ENCODE data around the gene KCNJ2. TPM values are rescaled to one million over a fixed set of nuclear protein-coding genes. Genes with fewer than 3 reads are reported as not detected.

The KCNJ2 gene
- total and polyA plus RNA-seq, 2 donors (not counting 1 experiment from before 2014, with no cell fraction given): not detected

DNA sequence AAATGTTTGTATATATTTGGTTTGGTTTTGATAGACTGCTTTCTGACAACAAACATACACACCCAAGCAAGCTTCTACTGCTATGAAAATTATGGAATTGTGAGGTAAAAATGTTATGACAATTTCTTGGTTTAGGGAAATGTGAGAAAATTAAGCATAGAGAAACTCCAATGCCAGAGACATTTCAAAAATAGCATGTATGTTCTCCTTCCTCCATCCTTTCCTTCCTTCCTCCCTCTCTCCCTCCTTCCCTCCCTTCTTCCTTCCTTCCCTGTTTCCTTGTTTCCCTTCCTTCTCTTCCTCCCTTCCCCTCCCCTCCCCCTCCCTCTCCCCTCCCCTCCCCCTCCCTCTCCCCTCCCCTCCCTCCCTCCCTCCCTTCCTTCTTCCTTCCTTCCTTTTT, 14.9 kb downstream of the KCNJ2 start:
- H3K27me3 ChIP-seq (replicated peaks in 1 of 4; ENCODE audit: control extremely low read depth in 1 of 4, control insufficient read depth in 3 of 4, insufficient read depth in 4 of 4, low read length in 3 of 4): no peaks in the 10 kb centered on the region
- H3K9me3 ChIP-seq (ENCODE audit: control extremely low read depth in 1 of 3, control insufficient read depth in 2 of 3, insufficient read depth in 1 of 3, low read length in 2 of 3): no peaks in the 10 kb centered on the region
- H3K9me3 Mint-ChIP-seq (ENCODE audit: insufficient read depth): no peaks in the 10 kb centered on the region
- ChIA-PET POLR2A (no interaction called here), CTCF (no interaction called here)
- no peak overlapping the region for H3K4me3 Mint-ChIP-seq
- H3K27ac ChIP-seq (ENCODE audit: low read length in 2 of 2): no peak overlapping the region
- H2AFZ ChIP-seq (ENCODE audit: insufficient read depth, low read depth, low read length, poor library complexity, severe bottlenecking): no peak overlapping the region
- H4K20me1 ChIP-seq (ENCODE audit: control insufficient read depth, insufficient read depth, low read length, poor library complexity, severe bottlenecking): no peaks in the 10 kb centered on the region
- ATAC-seq (ENCODE audit: low read depth) (no peak), DNase-seq (no peak)
- H3K4me2 ChIP-seq (replicated peaks; ENCODE audit: low read depth, low read length, poor library complexity, severe bottlenecking): no peak overlapping the region
- intact Hi-C loops (cut with micrococcal nuclease): no loop called here
- H3K4me3 ChIP-seq (ENCODE audit: control extremely low read depth in 1 of 5, extremely low read depth in 1 of 5, insufficient read depth in 1 of 5, low read depth in 2 of 5, low read length in 4 of 5): no peak overlapping the region
- peaks cover 4% of the 10 kb centered on the region for H3K27me3 Mint-ChIP-seq
- no peaks in the 10 kb centered on the region for H3K4me1 Mint-ChIP-seq
- no peak overlapping the region for H3K9ac ChIP-seq (ENCODE audit: low read length)
- H3K36me3 ChIP-seq (replicated peaks in 1 of 2; ENCODE audit: control extremely low read depth in 1 of 2, control insufficient read depth in 1 of 2, extremely low read depth in 1 of 2, insufficient read depth in 2 of 2, low read length in 1 of 2): no peaks in the 10 kb centered on the region
- TF ChIP-seq, protein P1, sequence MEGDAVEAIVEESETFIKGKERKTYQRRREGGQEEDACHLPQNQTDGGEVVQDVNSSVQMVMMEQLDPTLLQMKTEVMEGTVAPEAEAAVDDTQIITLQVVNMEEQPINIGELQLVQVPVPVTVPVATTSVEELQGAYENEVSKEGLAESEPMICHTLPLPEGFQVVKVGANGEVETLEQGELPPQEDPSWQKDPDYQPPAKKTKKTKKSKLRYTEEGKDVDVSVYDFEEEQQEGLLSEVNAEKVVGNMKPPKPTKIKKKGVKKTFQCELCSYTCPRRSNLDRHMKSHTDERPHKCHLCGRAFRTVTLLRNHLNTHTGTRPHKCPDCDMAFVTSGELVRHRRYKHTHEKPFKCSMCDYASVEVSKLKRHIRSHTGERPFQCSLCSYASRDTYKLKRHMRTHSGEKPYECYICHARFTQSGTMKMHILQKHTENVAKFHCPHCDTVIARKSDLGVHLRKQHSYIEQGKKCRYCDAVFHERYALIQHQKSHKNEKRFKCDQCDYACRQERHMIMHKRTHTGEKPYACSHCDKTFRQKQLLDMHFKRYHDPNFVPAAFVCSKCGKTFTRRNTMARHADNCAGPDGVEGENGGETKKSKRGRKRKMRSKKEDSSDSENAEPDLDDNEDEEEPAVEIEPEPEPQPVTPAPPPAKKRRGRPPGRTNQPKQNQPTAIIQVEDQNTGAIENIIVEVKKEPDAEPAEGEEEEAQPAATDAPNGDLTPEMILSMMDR (IDR thresholded peaks at IDR 0.05): no peak
- TF ChIP-seq EZH2 (IDR thresholded peaks at IDR 0.05; ENCODE audit: borderline replicate concordance, insufficient read depth, low read depth, low read length, poor library complexity, severe bottlenecking): no peak
- no peak overlapping the region for H3K27ac Mint-ChIP-seq
- H3K4me1 ChIP-seq (ENCODE audit: control insufficient read depth in 2 of 2, insufficient read depth in 2 of 2, low read length in 2 of 2): no peaks in the 10 kb centered on the region
- H3K79me2 ChIP-seq (ENCODE audit: control insufficient read depth, insufficient read depth, low read length): no peaks in the 10 kb centered on the region

DNA sequence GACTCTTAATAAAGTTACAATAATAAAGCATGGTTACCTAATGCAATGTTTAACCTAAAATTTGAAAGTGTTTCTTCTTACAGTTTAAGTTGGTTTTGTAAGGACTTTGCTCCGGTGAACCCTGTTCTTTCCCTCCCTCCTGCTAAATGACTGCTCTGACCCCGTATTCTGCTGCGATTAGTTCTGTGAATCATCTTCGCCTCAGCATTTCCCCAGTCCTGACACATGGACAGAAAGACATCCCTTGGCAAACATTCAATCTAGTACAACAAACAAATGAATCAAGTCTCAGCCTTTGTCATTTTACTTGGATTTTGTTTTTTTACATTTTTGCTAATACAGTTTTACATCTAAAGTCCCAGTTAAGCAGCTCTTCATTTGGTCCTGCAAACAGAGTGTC, 15.4 kb downstream of the KCNJ2 start:
- H3K9me3 ChIP-seq (ENCODE audit: control extremely low read depth in 1 of 3, control insufficient read depth in 2 of 3, insufficient read depth in 1 of 3, low read length in 2 of 3): no peaks in the 10 kb centered on the region
- H3K27me3 Mint-ChIP-seq: no peaks in the 10 kb centered on the region
- no peaks in the 10 kb centered on the region for H3K4me1 ChIP-seq (ENCODE audit: control insufficient read depth in 2 of 2, insufficient read depth in 2 of 2, low read length in 2 of 2)
- no peaks in the 10 kb centered on the region for H3K4me1 Mint-ChIP-seq
- ChIA-PET CTCF (no interaction called here), POLR2A (no interaction called here)
- H3K9ac ChIP-seq (ENCODE audit: low read length): no peak overlapping the region
- TF ChIP-seq, protein P1 (IDR thresholded peaks at IDR 0.05): no peak
- TF ChIP-seq EZH2 (IDR thresholded peaks at IDR 0.05; ENCODE audit: borderline replicate concordance, insufficient read depth, low read depth, low read length, poor library complexity, severe bottlenecking): no peak
- DNase-seq (no peak), ATAC-seq (ENCODE audit: low read depth) (no peak)
- intact Hi-C loops (cut with micrococcal nuclease): no loop called here
- no peak overlapping the region for H2AFZ ChIP-seq (ENCODE audit: insufficient read depth, low read depth, low read length, poor library complexity, severe bottlenecking)
- no peak overlapping the region for H3K27ac ChIP-seq (ENCODE audit: low read length in 2 of 2)
- no peaks in the 10 kb centered on the region for H3K79me2 ChIP-seq (ENCODE audit: control insufficient read depth, insufficient read depth, low read length)
- H3K27ac Mint-ChIP-seq: no peak overlapping the region
- no peaks in the 10 kb centered on the region for H4K20me1 ChIP-seq (ENCODE audit: control insufficient read depth, insufficient read depth, low read length, poor library complexity, severe bottlenecking)
- no peak overlapping the region for H3K4me3 Mint-ChIP-seq
- no peaks in the 10 kb centered on the region for H3K9me3 Mint-ChIP-seq (ENCODE audit: insufficient read depth)
- H3K27me3 ChIP-seq (replicated peaks in 1 of 4; ENCODE audit: control extremely low read depth in 1 of 4, control insufficient read depth in 3 of 4, insufficient read depth in 4 of 4, low read length in 3 of 4): no peaks in the 10 kb centered on the region
- WGBS (ENCODE audit: insufficient coverage): 100% methylated on average over 3 of the region's 4 CpGs
- no peak overlapping the region for H3K4me3 ChIP-seq (ENCODE audit: control extremely low read depth in 1 of 5, extremely low read depth in 1 of 5, insufficient read depth in 1 of 5, low read depth in 2 of 5, low read length in 4 of 5)
- H3K36me3 ChIP-seq (replicated peaks in 1 of 2; ENCODE audit: control extremely low read depth in 1 of 2, control insufficient read depth in 1 of 2, extremely low read depth in 1 of 2, insufficient read depth in 2 of 2, low read length in 1 of 2): no peaks in the 10 kb centered on the region
- H3K4me2 ChIP-seq (replicated peaks; ENCODE audit: low read depth, low read length, poor library complexity, severe bottlenecking): no peak overlapping the region
